C4-2B (cell line): ENCODE measurements around the gene LRTM2.

Experiments used
- H3K27ac ChIP-seq: fragments of 450-650 bp; 2 replicates; pipeline ENCODE4 v1.5.1; 2017
- ZFX ChIP-seq: fragments of 450-650 bp; IDR thresholded peaks from 2 replicates; pipeline ENCODE4 v1.6.1; 2017
- TF ChIP-seq, protein P1 (sequence below): fragments of 450-650 bp; conservative IDR thresholded peaks from 2 replicates; pipeline ENCODE4 v1.5.1; 2017; ENCODE audit warnings: mild to moderate bottlenecking

Gene LRTM2

DNA sequence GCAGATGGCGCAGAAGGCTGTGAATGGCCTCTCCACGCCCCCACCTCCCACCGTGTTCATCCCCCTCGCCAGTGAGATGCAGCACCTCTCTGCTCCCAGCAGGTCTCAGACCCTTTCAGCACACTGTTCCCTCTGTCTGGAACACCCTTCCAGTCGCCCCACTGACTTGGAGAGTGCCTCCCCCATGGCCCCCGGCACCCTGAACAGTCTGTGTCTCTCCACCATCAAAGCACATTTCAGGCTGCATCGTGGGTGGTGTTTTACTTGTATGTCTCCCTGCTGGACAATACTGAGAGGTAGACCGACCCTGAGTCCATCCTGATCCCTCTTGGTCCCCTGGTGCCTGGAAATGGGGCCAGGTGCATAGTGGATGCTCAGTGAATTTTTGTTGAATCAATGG is 63.1 kb downstream of the LRTM2 start:
- TF ChIP-seq, protein P1, sequence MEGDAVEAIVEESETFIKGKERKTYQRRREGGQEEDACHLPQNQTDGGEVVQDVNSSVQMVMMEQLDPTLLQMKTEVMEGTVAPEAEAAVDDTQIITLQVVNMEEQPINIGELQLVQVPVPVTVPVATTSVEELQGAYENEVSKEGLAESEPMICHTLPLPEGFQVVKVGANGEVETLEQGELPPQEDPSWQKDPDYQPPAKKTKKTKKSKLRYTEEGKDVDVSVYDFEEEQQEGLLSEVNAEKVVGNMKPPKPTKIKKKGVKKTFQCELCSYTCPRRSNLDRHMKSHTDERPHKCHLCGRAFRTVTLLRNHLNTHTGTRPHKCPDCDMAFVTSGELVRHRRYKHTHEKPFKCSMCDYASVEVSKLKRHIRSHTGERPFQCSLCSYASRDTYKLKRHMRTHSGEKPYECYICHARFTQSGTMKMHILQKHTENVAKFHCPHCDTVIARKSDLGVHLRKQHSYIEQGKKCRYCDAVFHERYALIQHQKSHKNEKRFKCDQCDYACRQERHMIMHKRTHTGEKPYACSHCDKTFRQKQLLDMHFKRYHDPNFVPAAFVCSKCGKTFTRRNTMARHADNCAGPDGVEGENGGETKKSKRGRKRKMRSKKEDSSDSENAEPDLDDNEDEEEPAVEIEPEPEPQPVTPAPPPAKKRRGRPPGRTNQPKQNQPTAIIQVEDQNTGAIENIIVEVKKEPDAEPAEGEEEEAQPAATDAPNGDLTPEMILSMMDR, result no peak
- TF ChIP-seq ZFX, result no peak
- H3K27ac ChIP-seq, result no peak overlapping the region

DNA sequence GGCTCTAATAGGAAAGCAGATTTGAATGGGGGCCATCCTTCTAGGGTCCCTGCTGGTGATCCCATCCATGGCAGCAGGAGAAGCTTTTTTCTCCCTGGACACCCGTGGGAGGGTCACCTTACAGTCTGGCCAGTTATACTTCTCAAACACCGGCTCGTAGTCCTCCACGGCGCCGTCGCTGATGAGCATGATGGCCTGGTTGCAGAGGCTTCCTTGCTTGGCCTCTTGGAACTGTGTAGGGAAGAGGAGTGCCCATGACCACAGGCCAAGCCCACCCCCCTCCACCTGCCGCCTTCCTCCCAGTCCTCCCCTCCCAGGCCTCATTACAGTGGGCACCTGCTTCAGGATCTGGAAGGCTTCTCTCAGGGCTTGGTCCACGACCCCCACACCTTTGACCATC is 64.3 kb downstream of the LRTM2 start:
- no peak for TF ChIP-seq ZFX
- H3K27ac ChIP-seq, result no peak overlapping the region

DNA sequence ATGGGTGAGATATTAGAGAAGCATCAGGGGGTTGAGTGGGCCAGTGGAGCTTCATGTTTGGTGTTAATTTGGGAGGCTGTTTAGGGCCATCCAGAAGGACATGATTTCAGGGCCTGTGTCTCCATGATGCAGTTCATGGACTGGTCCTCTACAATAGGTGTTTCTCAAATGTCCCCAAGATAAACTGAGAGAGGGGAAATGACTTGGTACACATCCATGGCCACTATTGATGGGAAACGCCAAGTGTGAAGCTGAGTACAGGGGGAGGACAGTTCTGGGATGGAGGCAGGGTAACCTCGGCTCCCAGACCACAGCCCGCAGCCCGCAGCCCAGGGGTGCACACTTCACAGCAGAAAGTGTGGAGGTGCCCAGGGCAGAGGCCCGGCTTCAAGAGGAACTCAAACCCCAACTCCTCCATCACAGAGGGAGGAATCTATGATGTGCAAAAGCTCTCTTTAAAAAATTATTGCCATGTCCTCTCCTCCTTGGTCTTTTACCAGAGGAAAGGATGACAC is 64.8 kb downstream of the LRTM2 start:
- H3K27ac ChIP-seq, result no peak overlapping the region
- no peak for TF ChIP-seq ZFX
- TF ChIP-seq, protein P1, result no peak

DNA sequence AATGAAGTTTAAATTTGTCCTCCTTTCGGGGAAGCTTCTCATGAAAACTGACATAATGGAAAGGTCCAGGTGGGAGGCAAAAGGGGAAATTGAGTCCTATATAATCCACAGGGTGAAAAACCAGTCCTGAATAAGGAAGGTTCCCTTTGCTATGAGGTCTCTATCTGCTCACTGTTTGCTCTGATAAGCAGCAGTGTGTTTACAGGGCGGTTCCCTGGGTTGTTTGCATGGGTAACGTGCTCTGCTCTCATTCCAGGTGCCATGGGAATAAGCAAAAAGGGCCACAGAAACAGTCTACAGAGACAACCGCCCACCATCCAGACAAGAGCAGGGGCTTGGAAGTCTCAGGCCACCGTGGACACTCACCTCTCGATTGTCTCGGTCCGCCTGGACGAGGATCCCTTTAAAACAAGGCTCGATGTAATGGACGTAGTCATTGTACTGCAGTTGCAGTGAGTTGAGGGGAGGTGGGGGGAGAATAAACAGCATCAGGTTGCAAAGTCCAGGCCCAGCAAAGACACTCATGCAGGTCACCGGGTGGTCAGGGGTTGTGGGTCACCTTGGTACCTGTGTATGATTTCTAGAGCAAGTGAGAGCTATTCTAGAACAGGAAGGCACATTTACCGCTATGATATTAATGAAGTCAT is 65.4 kb downstream of the LRTM2 start:
- no peak overlapping the region for H3K27ac ChIP-seq
- TF ChIP-seq ZFX, result no peak
